Stimulated activated CD4-positive, alpha-beta T cell treated with anti-CD3 and anti-CD28 coated beads, TNF-alpha, amount 100 ng/mL, for 48 hours (primary cell): ENCODE results near the gene TAS2R16.
"Not testable (repeated sequence)": the region's sequence is repeated elsewhere in the genome, so short reads cannot be mapped to it uniquely, and the experiment has no call there.

ENCODE experiments used
- DNase-seq, 3 donors: peaks; one replicate each; pipeline ENCODE4 v3.0.0-alpha.2; 2020; ENCODE audit warnings: low read depth in 3 of 3

The TAS2R16 gene

DNA sequence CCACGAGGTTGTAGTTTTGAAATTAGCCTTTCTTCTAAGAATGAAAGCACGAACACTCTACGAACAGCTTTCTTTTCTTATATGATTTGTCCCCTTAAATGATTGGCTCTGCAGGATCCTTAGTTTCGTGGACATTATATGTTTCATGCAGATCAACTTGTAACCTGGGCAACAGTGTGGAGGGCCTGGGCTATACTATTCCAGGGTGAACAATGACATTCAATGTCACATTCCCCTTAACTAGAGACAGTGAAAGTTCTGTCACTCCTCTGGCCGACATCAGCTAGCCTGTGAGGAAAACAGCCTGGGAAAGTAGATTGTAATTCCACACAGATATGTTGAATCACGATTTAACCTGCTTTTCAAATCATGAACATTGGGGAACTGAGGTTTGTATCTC, 23.4 kb downstream of the TAS2R16 start:
- DNase-seq: no peak

DNA sequence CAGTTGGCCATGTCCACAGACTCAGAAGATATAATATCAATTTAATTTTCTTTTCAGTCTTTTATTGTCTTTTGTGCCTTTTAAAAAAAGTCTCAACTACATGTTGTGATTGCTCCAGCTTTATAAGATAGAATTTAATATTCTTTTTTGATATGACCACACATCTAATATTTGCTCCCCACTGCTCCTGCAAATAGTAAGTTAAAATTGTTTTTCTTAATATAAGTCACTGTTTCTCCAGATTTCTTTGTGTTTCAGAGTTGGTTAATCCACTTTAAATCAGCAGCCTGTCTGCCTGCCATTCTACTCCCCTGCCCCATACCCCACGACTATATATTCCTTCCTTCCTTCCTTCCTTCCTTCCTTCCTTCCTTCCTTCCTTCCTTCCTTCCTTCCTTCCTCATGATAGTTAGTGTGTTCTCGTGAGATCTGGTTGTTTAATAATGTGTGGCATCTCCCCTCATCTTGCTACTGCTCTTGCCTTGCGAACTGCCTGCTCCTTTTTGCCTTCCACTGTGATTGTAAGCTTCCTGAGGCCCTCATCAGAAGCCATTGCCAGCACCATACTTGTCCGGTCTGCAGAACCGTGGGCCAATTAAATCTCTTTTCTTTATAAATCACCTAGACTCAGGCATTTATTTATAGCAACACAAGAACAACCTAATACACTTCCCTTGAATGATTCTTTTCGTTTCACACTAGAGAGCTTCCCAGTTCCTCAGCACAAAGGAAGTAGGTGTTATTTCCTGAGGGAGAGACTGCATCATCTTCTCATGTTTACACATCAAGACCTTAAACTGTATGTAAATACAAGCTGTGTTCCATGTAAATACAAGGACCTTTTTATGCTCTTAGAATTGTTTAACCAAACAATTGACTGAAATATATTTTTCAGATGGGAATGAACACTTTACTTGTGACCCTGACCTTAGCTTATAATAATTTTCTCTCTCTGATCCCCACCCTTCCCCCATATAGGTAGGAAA, 24.5 kb downstream of the TAS2R16 start:
- DNase-seq: no peak

- no peak for DNase-seq
These were observed 27.1 kb downstream of the TAS2R16 start for GRCh38 chr7:122968389-122968788.

GRCh38 chr7:122965306-122965705, 30.2 kb downstream of the TAS2R16 start:
- no peak for DNase-seq

DNA sequence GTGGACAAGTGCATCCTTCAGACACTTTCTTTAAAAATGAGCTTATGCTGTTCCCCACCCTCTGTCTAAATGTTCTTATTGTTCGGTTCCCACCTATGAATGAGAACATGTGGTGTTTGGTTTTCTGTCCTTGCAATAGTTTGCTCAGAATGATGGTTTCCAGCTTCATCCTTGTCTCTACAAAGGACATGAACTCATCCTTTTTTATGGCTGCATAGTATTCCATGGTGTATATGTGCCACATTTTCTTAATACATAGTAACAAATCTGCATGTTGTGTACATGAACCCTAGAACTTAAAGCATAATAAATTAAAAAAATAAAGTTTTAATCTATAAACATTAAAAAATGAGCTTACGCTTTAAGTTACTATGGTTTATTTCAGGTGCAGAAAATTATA, 41.8 kb downstream of the TAS2R16 start:
- not testable (repeated sequence) for DNase-seq

DNA sequence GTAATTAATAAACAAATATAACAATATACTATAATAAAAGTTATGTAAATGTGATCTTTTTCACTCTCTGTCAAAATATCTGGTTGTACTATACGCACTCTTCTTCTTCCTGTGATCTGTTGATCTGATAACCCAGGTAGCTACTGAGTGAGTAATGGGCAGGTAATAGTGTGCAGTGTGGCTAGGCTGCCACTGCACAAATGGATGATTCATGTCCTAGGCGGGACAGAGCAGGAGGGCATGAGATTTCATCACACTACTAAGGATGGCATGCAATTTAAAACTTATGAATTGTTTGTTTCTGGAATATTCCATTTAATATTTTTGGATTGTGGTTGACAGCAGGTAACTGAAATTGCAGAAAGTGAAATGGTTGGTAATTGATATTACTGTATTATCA, 44.5 kb downstream of the TAS2R16 start:
- no peak for DNase-seq

DNA sequence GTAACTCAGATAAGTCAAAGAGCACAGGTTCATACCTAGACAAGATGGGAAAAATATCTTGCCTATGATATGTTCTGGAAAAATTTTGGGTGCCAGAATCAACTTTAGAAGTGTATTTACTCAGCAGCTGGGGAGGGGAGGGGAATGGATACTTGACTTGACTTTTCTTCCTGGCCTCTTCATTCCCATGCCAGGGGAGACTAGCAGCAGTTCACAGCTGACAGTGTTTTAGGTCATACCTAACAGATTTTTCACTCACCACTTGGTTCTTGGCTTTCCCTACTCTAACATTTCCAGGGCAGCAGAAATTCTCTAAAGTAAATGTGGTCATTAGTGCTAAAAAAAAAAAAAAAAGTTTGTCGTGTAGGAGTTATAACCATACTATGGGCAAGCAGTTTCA, 46.3 kb downstream of the TAS2R16 start:
- no peak for DNase-seq
